Measurements from ENCODE around the gene COL25A1.
"Not testable (repeated sequence)": the region's sequence is repeated elsewhere in the genome, so short reads cannot be mapped to it uniquely, and the experiment has no call there.

The COL25A1 gene

GRCh38 chr4:109049926-109050325 is 252.5 kb downstream of the COL25A1 start:
- DNase-seq (ENCODE audit: low spot score) = no peak

DNA sequence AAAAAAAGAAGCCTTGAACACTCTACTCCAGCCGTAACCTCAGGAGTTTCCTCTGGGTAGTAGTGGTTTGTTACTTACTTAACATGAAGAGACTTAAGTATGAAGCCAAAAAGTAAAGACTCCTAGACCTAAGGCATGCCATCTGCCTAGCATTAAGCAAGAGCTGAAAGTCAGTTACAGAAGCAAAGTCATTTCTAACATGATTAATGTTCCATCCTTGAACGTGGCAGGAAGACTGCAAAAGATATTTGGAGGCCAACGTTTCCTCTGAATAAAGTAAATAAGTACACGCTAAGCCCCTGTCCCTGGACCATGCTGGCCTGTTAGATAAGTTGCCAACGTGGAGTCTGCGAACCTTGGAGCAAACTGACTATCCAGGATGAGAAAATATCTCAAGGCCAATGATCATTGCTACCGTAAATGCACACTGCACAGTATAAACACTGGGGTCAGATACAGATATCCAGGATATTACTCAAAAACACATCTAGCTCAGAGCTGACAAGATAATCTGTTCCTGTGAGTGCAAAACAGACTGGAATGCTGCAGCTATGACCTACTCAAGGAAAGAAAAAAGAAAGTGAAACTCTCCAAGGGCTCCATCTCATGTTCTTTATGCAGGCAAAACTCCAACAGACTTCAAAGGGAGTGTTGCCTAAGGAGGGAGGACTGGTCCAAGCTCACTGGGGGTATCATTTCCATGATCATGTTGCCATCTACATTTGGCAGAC is 255.8 kb downstream of the COL25A1 start:
- DNase-seq (ENCODE audit: low spot score) = no peak

DNA sequence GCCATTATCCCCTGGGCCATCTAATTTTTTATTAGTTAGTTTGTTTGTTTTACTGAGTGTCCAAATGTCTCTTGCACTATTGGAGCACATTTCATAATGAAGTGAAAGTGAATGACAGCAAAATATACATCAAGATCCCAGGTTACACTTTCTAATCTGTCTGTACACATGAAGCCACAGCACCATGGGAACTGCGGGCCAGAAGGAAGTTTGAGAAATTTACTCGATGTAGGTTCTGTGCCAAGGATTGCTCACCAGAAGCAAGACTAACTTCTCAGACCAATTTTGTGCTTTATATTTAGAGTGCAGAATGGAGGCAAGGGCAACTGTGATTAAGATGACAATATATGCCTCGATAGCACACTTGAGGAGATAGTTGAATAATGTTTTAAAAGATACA is 258.0 kb downstream of the COL25A1 start:
- DNase-seq (ENCODE audit: low spot score) = no peak

DNA sequence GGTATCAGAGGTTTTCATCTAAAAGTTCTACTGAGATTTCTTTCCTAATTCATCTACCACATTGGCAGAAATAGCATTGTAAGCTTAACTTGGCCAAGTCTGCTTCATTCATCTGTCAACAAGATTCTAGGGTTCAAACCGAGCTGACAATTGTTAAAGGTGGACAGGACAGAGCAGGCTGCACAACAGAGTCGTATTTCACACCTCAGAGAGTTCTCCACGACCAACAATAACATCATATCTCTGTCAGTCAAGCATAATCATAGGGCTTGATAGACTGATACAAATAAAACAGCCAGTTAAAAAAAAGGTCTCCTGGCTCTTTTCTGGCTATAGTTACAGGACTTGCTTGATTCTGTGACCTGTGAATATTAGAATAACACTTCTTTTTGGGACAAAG is 259.2 kb downstream of the COL25A1 start:
- no peak for DNase-seq (ENCODE audit: low spot score)

GRCh38 chr4:109041463-109042360 is 260.7 kb downstream of the COL25A1 start:
- DNase-seq (ENCODE audit: low spot score) = no peak

DNA sequence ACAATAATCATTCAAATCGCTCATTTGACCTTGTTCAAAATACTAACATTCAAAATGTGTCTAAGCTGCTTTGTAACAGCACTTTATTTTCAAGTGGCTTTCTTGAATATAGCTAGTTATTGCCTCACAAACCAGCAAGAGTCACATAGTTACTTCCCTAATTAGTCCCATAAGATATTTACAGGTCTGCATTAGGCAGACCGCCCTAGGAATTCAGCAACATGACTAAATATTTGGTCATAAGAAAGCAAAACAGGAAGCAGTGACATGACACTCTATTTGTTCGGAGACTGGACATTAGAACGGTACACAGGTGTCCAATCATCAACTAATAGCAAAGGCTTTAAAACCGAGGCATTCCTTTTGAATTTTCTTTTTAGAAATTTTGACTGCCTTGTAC is 262.0 kb downstream of the COL25A1 start:
- no peak for DNase-seq (ENCODE audit: low spot score)

GRCh38 chr4:109037026-109037425 is 265.4 kb downstream of the COL25A1 start:
- DNase-seq (ENCODE audit: low spot score) = no peak

GRCh38 chr4:109033993-109034392 is 268.5 kb downstream of the COL25A1 start:
- no peak for DNase-seq (ENCODE audit: low spot score)

DNA sequence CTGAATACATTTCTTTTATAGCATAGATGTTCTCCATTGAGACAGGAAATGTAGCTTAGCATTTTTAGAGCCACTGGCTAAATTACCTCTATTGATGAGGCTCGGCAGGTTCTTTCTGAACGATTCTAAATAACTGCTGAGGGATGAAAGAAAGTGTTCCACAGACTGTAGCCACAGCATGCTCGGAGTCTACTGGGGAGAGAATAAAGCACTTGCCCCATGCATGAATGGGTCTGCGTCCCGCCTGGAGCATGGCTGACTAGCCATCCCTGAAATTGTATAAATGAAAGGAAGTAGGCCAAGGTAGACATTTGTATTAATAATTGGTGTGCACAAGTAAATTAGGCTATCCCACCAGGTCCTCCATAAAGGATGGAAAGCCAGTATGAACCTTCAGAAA is 269.8 kb downstream of the COL25A1 start:
- DNase-seq (ENCODE audit: low spot score) = no peak

DNA sequence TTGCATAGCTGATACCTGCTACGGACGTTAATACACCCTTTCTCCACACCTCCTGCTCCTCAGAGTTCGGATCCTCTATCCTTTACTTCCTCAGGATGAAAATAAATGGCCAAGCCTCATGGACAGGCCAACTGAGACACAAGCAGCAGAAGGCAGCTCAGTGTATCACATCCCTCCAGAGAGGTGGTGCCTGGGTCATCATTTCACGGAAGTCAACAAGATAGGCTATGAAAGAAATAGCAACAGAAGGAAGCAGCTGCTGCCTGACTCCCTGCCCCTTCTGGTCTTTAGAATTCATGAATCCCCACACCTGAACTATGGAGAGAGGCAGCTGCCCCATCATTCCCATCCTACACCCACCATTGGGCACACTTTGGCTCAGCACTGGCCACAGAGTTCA is 272.5 kb downstream of the COL25A1 start:
- no peak for DNase-seq (ENCODE audit: low spot score)

DNA sequence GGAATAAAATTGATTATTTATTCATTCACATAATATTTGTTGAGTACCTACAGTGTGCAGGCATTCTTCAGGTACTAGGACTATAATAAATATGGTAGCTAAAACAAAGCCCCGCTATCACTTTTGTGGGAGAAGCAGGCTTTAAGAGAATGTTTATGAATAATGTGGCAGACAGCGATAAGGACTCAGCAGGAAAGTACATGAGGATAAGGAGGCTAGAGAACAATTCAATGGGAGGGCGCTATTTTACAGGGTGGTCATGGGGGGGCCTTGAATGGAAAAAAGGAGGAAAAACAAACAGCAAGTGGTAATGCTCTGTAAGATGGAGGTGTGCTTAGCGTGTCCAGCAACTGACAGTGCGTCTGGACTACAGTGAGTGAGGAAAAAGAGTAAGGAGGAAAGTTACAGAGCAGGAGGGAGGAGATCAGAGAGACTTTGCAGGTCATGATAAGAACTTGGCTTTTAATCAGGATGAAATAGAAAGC is 275.4 kb downstream of the COL25A1 start:
- DNase-seq (ENCODE audit: low spot score) = no peak

- DNase-seq (ENCODE audit: low spot score) = no peak
These were observed 275.9 kb downstream of the COL25A1 start for GRCh38 chr4:109026588-109026987.

GRCh38 chr4:109025471-109026076 is 276.9 kb downstream of the COL25A1 start:
- no peak for DNase-seq (ENCODE audit: low spot score)

DNA sequence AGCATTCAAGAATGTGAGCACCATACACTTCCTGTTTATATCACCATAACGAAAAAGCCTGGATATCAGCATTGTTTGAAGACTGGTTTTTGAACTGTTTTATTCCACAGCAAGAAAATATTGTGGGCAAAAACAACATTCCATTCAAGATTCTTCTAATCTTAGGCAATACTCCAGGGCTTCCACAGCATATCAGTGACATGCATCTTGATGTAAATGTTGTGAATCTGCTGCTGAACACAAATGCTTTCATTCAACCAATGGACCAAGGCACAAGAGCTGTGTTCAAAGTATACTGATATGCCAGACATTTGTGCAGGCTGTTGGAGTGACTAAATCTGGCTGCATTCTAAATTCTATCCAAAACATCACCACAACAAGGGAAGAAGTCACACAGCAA is 279.5 kb downstream of the COL25A1 start:
- no peak for DNase-seq (ENCODE audit: low spot score)

DNA sequence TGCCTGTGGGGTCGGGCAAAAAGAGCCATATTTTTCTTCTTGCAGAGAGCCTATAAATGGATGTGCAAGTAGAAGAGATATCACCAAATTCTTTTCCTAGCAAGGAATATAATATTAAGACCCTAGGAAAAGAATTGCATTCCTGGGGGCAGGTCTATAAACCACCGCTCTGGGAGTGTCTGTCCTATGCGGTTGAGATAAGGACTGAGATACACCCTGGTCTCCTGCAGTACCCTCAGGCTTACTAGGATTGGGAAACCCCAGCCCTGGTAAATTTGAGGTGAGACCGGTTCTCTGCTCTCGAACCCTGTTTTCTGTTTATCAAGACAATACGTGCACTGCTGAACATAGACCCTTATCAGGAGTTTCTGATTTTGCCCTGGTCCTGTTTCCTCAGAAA is 280.8 kb downstream of the COL25A1 start:
- not testable (repeated sequence) for DNase-seq (ENCODE audit: low spot score)

- no peak for DNase-seq (ENCODE audit: low spot score)
These were observed 281.6 kb downstream of the COL25A1 start for GRCh38 chr4:109020861-109021260.

DNA sequence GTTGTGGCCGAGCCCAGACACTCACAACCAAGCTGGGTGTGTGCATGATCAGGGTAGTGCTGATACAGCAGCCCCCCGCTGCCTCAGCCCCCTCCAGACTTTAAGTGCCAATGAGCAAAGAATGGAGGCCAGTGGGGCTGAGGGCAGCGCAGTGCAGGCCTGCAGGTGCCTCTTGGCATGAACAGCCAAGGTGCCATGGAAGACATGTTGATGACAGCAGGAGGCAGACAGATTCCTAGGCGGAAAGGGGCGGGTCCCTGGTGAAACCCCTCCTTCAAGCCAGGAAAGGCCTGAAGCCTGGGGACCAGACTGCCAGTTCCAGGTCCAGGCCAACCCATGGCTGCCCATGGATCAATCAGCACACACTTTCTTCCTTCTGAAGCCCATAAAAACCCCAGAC is 286.3 kb downstream of the COL25A1 start:
- DNase-seq (ENCODE audit: low spot score) = no peak

DNA sequence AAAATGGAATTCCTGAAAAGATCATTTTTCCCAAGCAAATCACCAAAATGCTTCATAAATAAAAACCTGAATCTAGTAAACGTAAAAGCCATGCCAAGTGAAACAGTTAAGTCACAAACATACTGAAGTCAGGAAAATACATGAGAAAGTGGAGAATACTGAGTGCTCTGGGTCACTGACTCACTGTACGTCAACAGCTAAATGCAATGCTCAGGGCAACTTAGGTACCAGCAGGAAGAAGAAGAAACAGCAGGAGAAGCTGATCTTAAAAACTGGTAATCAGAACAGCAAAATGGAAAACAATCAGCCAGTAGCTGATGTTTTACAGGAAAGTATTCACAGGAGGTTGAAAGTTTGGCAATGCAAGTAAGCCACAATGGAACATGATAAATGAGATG is 287.0 kb downstream of the COL25A1 start:
- DNase-seq (ENCODE audit: low spot score) = no peak

DNA sequence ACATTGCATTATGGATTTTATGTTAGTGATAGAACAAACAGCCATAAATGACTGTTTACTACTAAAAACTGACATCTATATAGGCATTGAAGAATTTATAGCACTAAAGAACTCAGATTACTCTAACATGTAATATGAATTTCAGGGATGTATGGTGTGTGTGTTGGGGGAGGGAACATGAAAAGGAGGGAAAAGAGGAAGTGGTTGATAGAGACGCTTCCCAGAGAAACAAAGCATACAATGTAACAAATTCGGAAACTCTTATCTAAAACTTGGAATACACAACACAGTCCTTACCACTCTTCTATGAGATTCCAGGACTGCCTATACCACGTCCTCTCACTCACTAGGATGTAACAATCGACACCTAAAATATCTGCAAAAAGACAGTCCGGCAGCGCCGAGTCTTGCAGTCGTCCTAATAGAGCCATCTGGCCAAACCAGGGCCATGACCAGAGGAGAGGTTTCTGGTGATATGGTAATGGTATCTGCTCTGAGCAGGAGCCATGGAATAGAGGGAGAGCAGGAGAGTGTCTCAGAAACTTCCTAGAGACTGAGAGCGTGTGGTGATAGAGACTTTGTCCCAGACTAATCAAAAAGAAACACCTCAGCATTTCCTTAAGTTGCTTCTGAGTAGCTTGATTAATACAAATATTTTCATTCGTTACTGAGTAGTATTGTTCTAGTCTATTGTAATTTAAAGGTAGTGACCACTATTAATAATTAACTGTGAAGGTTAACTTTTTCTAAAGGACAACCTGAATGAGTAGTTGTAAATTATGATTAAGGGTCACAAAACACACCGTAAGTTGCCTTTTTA is 287.7 kb downstream of the COL25A1 start:
- DNase-seq (ENCODE audit: low spot score) = no peak

DNA sequence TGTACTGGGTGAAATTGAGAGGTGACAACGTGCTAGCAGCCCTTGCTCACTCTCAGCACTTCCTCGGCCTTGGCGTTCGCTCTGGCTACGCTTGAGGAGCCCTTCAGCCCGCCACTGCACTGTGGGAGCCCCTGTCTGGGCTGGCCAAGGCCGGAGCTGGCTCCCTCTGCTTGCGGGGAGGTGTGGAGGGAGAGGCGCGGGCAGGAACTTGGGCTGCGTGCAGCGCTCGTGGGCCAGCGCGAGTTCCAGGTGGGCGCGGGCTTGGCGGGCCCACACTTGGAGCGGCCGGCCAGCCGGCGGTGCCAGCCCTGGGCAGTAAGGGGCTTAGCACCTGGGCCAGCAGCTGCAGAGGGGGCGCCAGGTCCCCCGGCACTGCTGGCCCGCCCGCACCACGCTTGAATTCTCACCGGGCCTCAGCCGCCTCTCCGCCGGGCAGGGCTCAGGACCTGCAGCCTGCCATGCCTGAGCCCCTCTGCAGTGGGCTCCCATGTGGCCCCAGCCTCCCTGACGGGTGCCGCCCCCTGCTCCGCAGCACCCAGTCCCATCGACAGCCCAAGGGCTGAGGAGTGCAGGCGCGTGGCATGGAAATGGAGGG is 290.1 kb downstream of the COL25A1 start:
- DNase-seq (ENCODE audit: low spot score) = no peak

- DNase-seq (ENCODE audit: low spot score) = no peak
These were observed 291.0 kb downstream of the COL25A1 start for GRCh38 chr4:109011241-109012026.
